NCI-H2171 (cell line): ENCODE data around the gene LY6G6D.
A peak's percentile ranks its signal among the peaks of the same experiment; 100 is the strongest.
"Not testable (repeated sequence)": the region's sequence is repeated elsewhere in the genome, so short reads cannot be mapped to it uniquely, and the experiment has no call there.

Experiments
- DNase-seq: peaks from one replicate; lab custom pipeline; 2025; lab: John Stamatoyannopoulos, UW

LY6G6D gene

DNA sequence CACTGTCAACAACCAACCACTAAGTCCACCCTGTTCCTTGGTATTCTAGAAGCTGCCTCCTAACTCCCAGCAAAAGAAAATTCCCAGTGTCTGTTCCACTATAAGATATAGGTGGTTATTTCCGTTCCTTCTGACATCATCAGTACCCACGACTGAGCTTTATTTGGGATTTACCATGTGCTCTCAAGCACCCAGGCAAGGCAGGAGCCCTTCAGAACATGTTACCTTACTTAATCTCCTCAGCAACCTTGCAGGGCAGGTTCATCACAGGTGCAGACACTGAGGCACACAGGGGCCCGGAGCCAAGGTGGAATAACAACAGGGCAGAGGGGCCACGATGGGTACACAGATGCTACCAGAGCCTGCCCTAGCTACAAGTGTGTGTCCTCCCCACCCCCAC, 22.8 kb upstream of the LY6G6D start:
- no peak for DNase-seq

DNA sequence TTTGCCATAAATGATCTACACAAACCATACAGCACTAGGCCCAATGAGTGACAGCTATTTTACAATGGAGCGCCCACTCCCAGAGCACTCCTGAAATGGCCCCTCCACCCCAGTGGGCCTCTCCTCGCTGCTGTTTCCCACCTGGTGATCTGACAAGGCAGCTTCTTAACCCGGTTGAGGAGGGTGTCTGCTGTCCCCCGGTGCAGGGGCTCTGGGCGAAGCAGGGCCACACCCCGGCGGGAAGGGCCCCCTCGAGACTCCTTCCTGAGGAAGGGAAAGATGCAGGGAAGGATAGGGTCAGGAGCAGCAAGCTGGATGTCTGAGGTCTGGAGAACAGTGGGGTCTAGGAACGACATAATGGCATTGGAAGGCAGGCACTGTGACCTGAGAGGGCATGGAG, 22.3 kb upstream of the LY6G6D start:
- DNase-seq, result no peak

DNA sequence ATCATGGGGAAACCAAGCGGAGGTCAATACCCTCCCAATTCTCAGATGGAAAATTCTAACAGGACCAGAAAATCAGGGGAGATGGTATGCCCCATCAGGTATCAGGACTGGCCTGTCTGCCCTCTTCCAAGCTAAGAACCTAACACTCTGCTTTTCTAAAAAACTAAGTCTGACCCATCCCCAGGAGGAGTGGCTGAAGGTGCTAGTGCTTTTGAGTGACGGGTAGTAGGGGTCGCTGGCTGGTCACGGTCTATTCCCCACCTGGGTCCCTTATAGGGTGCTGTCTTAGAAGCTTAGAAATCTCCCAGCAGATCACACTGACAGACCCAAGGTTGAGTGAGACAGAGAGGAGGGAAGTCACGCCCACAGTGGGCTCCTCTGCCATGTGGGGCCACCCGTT, 21.6 kb upstream of the LY6G6D start:
- no peak for DNase-seq

DNA sequence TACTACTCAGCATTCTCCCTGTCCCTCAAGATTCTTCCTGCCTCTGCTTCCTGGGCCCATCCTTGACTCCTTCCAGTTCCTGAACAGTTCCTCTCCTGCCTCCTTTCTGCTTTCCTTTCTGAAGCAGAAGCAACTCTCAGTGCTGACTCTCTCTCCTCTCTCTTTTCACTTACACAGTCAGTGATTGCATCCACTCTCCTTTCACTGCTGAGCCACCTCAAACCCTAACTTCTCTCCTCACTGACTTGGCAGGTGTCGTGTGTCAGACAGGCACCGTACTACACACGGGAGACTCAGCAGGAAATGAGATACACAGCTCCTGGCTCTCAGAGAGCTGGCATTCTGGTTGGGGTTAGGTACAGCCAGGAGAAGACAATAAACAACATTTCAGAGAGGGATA, 17.6 kb upstream of the LY6G6D start:
- DNase-seq, result no peak

DNA sequence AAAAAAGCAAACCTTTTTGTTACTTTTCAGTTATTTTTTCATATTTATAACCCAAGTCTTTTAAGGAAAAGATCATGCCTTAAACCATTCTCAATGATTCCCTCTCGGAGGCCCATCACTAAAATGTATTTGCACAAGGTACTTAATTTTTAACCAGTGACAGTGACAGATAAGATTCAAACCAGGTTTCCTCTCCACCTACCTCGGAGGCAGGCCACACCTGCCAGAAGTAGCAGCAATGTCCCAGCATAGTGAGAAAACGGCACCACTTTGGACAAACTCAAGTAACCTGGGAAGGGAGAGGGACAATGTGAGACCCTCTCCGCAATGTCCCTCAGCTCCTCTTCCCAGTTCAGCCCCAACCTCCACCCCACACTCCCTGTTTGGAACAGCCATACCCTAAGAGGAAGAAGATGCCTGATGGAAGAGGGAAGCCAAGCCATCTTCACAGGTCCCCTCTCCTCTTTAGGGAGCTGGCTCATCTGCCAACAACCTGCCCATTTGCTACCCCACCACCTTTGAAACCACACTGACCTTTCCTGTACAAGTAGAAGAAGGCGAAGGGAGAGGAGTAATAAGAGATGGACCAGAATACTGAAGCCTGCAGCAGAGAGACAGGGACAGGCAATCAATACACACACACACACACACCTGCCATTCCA, 14.3 kb upstream of the LY6G6D start:
- DNase-seq, result no peak

DNA sequence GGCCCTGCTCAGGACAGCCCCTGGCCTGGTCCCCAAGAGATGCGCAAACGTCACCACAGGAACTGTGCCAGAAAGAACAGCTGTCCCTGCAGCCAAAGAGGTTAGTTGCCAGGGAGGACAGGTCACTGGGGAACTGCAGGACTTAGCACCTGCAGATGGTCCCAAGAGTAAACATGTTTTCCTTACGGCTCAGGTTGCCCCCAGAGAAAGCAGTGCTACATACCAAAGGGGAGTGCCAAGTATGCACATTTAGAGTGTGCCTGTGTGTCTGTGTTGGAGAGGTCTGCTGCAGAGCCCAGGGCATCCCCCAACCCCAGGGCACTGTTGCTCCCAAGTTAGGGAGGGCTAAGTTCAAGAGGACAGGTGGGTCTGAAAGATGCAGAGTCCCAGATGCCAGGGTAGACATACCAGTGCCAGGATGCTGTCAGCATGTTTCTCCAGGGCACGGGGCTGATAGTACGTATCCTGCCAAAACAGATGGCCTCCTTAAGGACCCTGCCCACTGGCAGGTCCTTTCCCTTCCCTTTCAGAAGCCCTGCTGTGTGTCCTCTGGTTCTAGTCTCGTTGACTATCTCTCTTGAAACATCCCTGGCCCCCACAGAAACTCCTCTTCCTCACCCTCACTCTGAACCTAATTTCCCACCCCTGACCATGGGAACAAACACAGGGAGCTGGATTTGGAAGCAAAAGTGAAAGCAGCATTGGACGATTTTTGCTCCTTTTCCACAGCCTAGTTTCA, 13.3 kb upstream of the LY6G6D start:
- DNase-seq, result peak; percentile 53

DNA sequence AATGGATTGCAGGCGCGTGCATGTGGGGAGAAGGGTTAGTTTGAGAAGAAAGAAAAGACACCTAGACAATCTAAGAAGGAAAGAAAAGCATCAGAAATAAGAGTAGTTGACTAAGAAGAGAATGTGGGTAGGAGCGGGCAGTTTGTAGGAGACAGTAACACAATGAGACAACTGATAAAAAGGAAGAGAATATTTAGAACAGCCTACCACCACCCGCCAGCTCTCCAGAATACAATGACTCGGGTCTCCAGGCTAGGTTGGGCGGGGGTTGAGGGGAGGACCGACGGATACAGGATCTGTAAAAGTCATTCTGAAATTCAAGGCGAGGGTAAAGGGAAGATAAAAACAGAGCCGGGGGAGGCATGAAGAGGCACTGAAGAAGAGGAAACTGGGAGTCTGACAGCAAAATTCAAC, 12.7 kb upstream of the LY6G6D start:
- no peak for DNase-seq

DNA sequence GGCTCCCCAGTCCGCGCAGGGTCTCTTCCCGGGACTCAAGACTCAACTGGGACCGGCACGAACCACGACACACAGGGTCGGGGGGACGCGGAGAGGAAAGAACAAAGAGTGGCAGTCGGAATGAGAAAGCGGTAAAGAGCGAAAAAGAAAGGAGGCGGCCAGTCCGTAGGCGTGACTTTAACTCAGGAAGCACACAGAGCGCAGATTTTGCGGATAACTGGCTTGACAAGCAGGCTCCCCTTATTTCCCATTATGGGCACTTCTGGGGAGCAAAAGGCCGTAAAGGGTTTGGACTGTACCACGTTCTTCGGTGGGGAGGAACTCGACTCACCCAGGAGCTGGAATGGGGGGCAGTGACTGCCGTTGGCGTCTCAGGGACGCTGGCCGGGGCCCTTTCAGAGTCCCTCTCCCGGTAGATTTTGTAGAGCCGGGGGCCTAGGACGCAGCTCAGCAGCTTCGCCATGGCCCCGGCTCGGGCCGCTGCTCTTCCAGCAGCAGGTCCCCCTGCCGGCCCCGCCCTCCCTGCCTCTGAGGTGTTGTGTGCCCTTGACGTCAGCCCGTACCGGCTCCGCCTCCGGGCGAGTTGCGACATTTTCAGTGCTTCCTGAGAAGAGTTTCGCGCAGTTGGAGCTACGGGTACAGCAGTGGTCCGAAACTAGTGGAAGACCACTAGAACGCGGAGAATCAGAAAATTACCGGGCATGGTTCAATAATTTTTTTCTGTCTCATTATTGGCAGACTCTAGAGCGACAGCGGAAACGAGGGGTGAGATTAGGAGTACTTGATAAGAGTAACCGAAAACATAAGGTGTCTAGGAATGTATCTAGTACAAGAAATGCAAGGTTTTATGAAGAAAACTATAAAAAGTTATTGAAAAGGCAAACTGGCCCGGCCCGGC, 12.1 kb upstream of the LY6G6D start, which contains the start of gene ABHD16A:
Gene ABHD16A, minus strand, starts transcription at position 506 of the 898 bp plus-strand sequence. Its CDS starts 43 bp downstream, at position 463.
- DNase-seq, result peak; percentile 99

DNA sequence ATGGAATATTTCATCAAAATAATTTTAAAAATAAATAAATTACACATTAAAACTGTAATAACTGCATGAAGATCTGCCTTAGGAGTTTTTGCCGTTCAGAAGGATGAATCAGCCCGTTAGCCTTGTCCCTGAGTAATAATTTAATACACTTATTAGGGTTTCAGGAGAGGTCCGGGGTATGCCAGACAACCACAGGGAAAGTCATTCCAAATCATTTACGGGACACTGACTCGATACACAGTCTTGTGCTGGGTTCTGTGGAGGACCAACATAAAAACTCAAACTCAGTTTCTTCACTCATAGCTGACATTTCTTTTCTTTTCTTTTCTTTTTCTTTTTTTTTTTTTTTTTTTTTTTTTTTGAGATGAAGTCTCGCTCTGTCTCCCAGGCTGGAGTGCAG, 9.2 kb upstream of the LY6G6D start:
- DNase-seq, result no peak

DNA sequence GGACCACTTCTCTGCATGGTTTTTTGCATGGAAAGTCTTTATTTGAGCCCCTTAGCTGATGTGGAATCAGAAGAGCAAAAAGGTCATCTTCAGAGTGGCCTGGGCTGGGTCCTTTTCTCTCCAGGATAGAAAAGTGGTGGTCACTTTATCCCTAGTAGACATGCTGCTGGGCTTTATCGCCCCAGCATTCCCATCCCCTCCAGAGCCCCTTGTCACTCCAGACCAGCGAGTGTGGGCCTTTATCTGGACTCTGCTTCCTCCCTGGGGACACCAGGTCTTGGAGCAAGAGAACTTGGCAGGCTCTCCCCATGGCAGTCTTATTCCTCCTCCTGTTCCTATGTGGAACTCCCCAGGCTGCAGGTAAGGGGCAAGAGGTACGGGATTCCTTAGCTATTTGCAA, 8.5 kb upstream of the LY6G6D start, which contains the start of gene LY6G6F:
Gene LY6G6F, plus strand, starts transcription at position 268 of the 400 bp plus-strand sequence. Its CDS starts 41 bp downstream, at position 309.
- no peak for DNase-seq

DNA sequence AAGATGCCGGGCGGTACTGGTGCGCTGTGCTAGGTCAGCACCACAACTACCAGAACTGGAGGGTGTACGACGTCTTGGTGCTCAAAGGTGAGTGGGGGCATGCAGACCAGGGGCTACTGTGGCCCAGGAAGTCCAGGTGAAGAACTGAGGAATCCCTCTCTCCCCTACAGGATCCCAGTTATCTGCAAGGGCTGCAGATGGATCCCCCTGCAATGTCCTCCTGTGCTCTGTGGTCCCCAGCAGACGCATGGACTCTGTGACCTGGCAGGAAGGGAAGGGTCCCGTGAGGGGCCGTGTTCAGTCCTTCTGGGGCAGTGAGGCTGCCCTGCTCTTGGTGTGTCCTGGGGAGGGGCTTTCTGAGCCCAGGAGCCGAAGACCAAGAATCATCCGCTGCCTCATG, 7.4 kb upstream of the LY6G6D start:
- no peak for DNase-seq

DNA sequence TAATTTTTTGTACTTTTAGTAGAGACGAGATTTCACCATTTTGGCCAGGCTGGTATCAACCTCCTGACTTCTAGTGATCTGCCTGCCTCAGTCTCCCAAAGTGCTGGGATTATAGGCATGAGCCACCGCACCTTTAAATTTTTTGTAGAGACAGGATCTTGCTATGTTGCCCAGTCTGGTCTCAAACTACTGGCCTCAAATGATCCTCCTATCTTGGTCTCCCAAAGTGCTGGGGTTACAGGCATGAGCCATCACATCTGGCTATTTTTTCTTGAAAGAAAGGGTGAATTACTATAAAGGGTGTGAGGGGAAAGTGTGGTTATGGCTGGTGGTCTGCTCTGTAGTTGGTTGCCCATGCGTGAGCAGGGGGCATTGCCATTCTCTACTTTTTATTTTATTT, 6.9 kb upstream of the LY6G6D start:
- DNase-seq, result no peak

DNA sequence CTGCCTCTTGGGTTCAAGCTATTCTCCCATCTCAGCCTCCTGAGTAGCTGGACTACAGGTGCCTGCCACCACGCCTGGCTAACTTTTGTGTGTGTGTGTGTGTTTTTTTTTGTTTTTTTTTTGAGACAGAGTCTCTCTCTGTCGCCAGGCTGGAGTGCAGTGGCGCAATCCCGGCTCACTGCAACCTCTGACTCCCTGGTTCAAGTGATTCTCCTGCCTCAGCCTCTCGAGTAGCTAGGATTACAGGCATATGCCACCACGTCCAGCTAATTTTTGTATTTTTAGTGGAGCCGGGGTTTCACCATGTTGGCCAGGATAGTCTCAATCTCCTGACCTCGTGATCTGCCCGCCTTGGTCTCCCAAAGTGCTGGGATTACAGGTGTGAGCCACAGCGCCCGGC, 6.0 kb upstream of the LY6G6D start:
- not testable (repeated sequence) for DNase-seq

DNA sequence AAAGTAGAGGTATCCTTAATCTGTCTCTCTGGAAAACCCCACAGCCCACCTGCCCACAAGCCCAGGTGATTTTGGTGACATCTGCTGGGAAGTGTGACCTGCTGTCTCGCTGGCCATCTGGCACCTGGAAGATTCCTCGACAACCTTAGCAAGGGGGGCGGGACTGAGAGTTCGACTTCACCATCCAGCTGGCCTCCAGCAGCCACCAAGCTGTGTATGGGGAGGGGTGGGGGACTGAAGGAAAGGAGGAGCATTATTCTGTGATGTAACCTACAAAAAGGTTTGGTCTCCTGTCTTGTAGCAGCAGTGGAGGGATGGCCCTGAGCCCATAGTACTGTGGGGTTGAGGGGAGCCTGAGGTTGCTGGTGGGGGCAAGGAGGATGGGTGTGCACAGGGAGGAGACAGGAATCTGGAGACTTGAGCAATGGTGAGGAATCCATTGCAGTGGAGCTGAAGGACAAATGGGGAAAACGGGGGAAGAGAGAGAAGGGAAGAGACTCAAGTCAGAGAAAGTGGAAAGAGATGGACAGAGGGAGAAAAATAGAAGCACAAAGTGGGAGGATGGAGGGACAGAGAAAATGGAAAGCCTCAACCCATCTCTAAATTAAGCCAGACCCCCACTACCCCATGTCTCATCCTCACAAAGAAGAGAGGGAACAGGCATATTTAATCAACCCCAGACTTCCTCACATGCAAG, 4.5 kb upstream of the LY6G6D start:
- peak; percentile 62 for DNase-seq

DNA sequence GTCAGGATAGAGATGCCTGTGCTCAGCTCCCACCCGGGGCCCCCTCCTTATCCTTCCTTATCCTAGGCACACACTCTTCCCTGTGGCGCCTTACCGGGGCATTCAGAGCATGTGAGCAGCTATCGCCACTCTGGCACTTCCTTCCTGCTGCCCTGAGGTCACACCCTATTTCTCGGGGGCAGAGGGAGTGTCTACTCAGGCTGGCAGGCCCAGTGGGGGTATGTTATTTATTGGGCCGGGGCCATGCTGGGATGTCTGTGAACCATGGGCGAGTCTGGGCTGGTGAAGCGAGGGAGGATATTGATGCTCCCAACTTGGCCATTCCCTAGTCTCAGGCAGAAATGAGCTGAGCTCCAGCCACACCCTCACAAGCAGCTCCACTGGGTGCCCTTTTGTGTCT, 3.9 kb upstream of the LY6G6D start:
- DNase-seq, result no peak

DNA sequence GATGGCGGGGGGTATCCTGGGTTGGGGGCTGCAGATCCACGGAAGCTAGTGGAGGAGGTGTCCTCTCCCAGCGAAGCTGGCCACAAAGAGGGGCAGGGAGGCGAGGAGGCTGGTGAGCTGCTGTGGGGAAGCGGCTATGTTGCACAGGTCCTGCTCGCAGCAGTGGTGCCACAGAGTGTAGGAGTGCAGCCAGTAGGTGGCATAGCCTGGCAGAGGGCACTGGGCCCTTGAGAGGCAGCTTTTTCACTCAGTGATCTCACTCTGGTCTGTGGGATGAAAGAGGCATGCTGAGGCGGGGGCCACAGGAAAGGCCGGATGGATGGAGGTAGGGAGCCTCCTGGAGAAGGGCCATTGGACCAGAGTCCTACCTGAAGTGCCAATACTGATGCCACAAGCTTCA, 2.9 kb upstream of the LY6G6D start:
- DNase-seq, result no peak

DNA sequence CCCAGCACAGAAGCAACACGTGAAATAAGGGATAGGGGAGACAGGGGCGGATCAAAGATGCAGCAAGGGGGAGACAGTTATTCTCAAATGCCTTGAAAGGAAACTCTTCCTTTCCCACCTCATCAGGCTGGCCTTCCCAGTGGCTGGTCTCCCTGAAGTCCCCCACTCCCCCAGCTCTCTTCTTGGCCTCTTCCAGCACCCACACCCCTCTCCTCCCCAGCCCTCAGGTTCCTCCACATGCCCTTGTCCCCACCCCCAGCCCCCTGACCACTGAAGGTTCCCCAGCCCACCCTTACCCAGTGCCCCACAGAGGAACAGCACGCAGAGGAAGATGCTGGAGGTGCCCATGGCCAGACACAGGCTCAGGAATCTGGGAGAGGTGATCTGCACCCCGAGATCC, 1.7 kb upstream of the LY6G6D start:
- DNase-seq, result no peak

DNA sequence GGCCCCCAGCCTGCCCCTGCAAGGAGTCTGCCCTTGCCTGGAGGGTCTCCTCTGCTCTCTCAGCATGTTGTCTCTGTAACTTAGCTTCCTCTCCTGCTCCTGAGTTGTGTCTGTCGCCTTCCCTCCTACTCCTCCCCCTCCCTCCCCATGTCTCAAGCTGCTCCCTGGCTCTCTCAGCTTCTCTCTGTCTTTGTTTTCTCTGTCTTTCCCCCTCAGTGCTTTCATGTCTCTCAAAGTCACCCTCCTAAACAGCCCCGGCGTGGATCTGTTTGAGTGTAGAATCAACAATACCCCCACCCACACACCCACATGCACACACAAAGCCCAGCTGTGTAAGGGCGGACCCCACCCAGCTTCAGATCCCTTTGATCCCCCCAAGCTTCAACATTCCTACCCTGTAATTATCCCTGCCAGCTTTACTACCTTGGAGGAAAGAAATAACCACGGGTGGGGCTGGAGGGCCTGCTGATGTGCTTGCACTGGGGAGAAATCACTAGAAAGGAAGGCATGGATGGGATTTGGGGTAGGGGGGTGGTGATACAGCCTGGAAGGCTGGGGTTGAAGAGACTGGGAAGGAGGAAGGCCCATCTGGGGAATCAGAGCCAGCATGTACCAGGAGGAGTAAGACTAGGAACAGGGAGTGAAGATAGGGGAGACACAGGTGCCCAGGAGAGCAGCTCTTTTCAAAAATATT, 1.0 kb upstream of the LY6G6D start:
- no peak for DNase-seq

DNA sequence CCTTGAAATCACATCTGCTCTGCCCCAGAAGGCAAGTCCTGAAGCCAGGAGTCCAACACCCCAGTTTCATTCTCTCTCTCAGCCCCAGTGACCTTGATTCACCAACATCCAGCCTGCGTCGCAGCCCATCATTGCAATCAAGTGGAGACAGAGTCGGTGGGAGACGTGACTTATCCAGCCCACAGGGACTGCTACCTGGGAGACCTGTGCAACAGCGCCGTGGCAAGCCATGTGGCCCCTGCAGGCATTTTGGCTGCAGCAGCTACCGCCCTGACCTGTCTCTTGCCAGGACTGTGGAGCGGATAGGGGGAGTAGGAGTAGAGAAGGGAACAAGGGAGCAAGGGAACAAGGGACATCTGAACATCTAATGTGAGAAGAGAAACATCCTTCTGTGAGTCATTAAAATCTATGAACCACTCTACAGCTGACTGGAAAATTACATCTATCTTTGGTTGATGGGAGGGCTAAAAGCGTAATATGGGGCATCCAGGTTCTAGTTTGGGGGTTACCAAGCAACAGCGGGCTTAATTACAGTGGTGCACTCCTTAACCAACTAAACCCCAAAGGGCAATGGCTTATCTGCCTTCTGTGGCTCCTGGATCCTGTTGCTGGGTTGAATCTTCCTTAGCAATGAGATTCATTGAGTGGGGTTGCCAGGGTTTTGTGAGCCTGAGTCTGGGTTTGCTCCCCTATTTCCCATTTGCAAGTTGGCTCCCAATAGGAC, 2.5 kb downstream of the LY6G6D start:
- DNase-seq, result no peak

DNA sequence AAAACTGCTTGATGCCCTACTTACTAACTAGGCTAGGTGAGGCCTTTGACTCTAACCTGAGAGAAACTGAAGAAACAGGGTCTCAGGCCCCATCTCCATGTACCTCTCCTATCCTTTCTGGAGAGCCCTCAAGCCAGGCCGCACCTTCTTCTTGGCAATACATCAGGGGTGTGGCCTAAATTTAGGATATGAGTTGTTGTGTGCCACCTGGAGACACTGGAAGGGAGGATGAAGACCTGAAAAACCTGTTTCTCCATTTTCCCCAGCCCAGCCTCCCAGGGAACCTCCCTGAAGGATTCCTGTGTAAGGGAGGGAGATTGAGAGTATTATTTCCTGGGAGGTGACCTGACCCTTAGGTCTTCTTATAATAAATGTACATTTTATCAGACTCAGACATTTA, 3.1 kb downstream of the LY6G6D start:
- no peak for DNase-seq

DNA sequence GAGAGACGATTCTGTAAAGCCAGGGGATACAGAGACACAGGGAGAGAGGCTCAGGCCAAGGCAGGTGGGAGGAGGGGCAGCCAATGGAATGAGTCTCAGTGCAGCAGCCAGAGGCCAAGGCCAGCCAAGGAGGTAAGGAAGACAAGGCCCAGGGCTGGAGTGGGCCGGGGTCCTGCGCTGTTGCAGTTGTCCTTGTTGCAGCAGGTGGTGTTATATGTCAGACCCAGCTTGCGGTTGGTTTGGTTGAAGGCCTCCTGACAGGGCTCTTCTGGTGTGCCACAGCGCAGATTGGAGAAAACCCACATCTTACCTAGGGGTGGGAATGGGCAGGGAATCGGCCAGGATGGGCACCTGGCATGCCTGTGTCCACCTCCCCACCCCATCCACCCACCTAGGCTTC, 3.9 kb downstream of the LY6G6D start:
- DNase-seq, result no peak
